ENCODE measurements around the gene LBX2. TPM values are rescaled to one million over a fixed set of nuclear protein-coding genes. Genes with fewer than 3 reads are reported as not detected.

The LBX2 gene
- total RNA-seq, 1 experiment from 2014 or later: not detected

- no TSS peak for BruUV-seq (replicated peaks)
- Histone ChIP-seq H3K4me1 (ENCODE audit: insufficient read depth, low read length, poor library complexity, severe bottlenecking) (peaks cover 4% of the 10 kb centered on the region), H3K27ac (ENCODE audit: low read depth, low read length, poor library complexity, severe bottlenecking) (no peak overlapping the region), H3K27me3 (replicated peaks; ENCODE audit: insufficient read depth, low read depth, low read length, poor library complexity) (peaks cover 10% of the 10 kb centered on the region), H3K4me3 (ENCODE audit: low read depth, low read length, poor library complexity, severe bottlenecking) (no peak overlapping the region), H3K9me3 (ENCODE audit: low read depth, low read length, poor library complexity, severe bottlenecking) (no peaks in the 10 kb centered on the region), H3K36me3 (ENCODE audit: insufficient read depth, low read length, poor library complexity, severe bottlenecking) (no peaks in the 10 kb centered on the region)
- CTCF ChIA-PET: no interaction called here
- no peak for DNase-seq (ENCODE audit: low spot score)
- TF ChIP-seq CTCF (conservative IDR thresholded peaks at IDR 0.05; ENCODE audit: low read depth, low read length) (no peak), EZH2 (IDR thresholded peaks at IDR 0.05; ENCODE audit: borderline replicate concordance, low read depth, low read length, poor library complexity, severe bottlenecking) (no peak)
- POLR2A ChIA-PET (ENCODE audit: low non-redundant PET): no interaction called here
- intact Hi-C loops (cut with micrococcal nuclease; ENCODE audit: unreplicated experiment): loop anchor here (10.0 kb wide), 1 partner anchor 204 kb away; no protein-coding TSS in a partner anchor
Observed at GRCh38 chr2:74538881-74539339, 39.5 kb upstream of the LBX2 start.

DNA sequence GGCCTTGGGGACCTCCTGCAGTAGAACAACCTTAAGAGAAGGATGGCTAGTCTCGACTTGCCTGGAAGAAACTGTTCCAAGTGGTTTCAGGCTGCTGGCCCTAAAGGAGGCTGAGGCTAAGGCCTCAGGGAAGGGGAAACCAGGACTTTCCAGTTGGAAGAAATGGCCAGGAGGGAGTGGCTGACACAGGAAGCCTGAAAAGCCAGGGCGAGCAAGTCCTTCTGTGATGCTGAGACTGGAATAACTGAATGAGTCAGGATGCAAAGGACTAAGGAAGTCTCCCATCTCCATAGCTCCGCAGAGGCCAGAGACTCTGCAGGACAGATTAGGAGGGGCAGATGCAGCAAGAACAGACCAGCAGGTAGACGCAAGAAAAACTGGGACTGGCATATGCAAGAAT, 37.7 kb upstream of the LBX2 start:
- peaks cover 5% of the 10 kb centered on the region for H3K36me3 ChIP-seq (ENCODE audit: insufficient read depth, low read length, poor library complexity, severe bottlenecking)
- intact Hi-C loops (cut with micrococcal nuclease; ENCODE audit: unreplicated experiment): loop anchor here (10.0 kb wide), 1 partner anchor 202 kb away; no protein-coding TSS in a partner anchor
- POLR2A ChIA-PET (ENCODE audit: low non-redundant PET): no interaction called here

DNA sequence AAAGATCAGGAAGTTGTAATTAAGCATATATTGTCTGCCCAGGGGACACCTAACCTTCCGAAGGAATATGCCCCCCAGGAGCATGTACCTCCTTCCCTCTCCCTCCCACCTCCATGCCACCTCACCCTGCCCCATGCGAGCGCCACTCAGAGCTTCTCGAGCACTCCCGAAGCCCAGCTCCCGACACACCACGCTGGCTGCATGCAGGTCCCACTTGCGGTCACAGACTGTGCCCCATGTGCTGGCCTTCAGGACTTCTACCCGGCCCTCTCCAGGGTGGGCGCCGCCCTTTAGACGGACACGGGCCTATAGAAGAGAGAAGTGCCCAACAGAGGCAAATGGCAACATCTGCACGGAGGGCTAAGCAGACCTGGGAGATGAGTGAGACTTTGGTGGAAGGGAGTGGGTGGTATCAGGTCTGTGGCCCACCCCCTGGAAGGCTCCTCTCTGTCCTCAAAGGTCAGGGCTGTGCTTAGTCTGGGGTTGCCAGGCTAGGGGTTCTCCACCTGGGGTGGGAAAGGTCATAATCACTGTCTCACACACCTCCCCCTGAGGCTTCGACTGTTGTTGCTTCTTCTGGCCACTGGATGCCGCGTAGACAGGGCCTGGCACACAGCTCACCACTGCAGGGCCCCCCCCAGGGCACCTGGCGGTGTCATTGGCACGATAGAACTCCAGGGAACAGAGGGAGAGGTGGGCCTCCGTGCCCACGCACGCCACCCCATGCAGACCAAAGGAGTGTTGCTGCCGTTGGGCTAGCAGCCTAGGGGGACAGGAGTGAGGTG, 37.0 kb upstream of the LBX2 start:
- Histone ChIP-seq H3K4me3 (ENCODE audit: low read depth, low read length, poor library complexity, severe bottlenecking) (no peak overlapping the region), H3K4me1 (ENCODE audit: insufficient read depth, low read length, poor library complexity, severe bottlenecking) (peaks cover 1% of the 10 kb centered on the region), H3K27me3 (replicated peaks; ENCODE audit: insufficient read depth, low read depth, low read length, poor library complexity) (peaks cover 10% of the 10 kb centered on the region), H3K36me3 (ENCODE audit: insufficient read depth, low read length, poor library complexity, severe bottlenecking) (peaks cover 5% of the 10 kb centered on the region), H3K27ac (ENCODE audit: low read depth, low read length, poor library complexity, severe bottlenecking) (no peak overlapping the region), H3K9me3 (ENCODE audit: low read depth, low read length, poor library complexity, severe bottlenecking) (no peaks in the 10 kb centered on the region)
- intact Hi-C loops (cut with micrococcal nuclease; ENCODE audit: unreplicated experiment): loop anchor here (10.0 kb wide), 1 partner anchor 202 kb away; no protein-coding TSS in a partner anchor
- no peak for TF ChIP-seq CTCF (conservative IDR thresholded peaks at IDR 0.05; ENCODE audit: low read depth, low read length)
- TF ChIP-seq EZH2 (IDR thresholded peaks at IDR 0.05; ENCODE audit: borderline replicate concordance, low read depth, low read length, poor library complexity, severe bottlenecking): no peak
- ChIA-PET CTCF (no interaction called here), POLR2A (ENCODE audit: low non-redundant PET) (no interaction called here)
- no TSS peak for BruUV-seq (replicated peaks)
- no peak for DNase-seq (ENCODE audit: low spot score)

More for the DNA sequence above, 37.7 kb upstream of the LBX2 start:
- no peak for TF ChIP-seq EZH2 (IDR thresholded peaks at IDR 0.05; ENCODE audit: borderline replicate concordance, low read depth, low read length, poor library complexity, severe bottlenecking)
- no peak for TF ChIP-seq CTCF (conservative IDR thresholded peaks at IDR 0.05; ENCODE audit: low read depth, low read length)
- no peak for DNase-seq (ENCODE audit: low spot score)
- no peak overlapping the region for H3K4me3 ChIP-seq (ENCODE audit: low read depth, low read length, poor library complexity, severe bottlenecking)
- no peaks in the 10 kb centered on the region for H3K4me1 ChIP-seq (ENCODE audit: insufficient read depth, low read length, poor library complexity, severe bottlenecking)
- no TSS peak for BruUV-seq (replicated peaks)
- H3K27ac ChIP-seq (ENCODE audit: low read depth, low read length, poor library complexity, severe bottlenecking): no peak overlapping the region
- H3K27me3 ChIP-seq (replicated peaks; ENCODE audit: insufficient read depth, low read depth, low read length, poor library complexity): peaks cover 10% of the 10 kb centered on the region
- no peaks in the 10 kb centered on the region for H3K9me3 ChIP-seq (ENCODE audit: low read depth, low read length, poor library complexity, severe bottlenecking)
- CTCF ChIA-PET: no interaction called here
